ENCODE results near the gene WDR5.
A peak's percentile ranks its signal among the peaks of the same experiment; 100 is the strongest.

Gene WDR5

DNA sequence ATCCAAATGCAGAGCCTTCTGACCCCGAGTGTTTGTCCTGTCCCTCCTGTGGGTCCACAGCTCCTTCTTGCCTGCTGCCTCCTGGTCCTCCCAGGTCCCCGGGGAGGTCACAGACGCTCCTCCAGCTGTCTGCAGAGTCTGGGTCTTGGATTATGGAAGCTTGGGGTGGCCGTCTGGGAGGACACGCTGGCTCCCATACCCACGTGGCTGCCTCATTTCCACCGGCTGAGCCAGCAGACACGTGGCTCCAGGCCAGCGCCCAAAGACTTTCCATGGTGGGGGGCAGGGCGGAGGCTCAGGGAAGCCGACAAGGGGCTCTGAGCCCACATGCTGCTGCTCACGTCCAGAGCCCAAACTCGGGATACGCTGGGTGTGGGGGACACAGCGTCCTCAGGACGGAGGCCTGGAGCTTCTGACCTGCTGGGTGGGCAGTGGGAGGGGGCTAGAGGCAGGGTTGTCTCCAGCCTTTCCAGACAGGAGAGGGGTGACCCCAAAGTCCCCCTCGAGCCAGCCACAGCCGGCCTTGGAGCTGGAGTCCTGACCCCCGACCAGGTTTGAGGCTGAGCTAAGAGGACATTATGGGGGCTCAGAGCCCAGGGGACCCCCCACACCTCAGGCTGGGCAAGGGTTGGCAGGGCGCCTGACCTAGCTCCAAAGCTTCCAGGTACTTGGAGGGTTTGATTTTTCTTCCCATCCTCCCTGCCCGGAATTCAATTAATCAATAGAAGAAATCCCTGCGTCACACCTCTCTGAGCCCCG is 52.7 kb downstream of the WDR5 start:
- peak; percentile 57 for DNase-seq (ENCODE audit: low spot score)

DNA sequence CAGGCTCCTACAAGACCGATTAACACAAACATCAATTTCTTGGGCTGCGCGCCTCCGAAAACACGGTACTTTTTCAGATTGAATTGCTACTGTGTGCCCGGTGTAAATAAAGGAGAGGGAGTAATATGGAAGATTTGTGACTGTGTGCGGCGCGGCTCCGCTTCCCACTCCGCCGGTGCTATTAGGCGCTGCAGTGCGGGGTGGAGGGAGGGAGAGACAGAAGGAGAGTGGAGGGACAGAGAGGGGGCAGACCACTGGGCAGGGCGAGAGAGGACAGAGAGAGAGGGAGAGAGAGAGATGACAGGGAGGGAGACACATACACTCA is 53.2 kb downstream of the WDR5 start:
- DNase-seq (ENCODE audit: low spot score): no peak

DNA sequence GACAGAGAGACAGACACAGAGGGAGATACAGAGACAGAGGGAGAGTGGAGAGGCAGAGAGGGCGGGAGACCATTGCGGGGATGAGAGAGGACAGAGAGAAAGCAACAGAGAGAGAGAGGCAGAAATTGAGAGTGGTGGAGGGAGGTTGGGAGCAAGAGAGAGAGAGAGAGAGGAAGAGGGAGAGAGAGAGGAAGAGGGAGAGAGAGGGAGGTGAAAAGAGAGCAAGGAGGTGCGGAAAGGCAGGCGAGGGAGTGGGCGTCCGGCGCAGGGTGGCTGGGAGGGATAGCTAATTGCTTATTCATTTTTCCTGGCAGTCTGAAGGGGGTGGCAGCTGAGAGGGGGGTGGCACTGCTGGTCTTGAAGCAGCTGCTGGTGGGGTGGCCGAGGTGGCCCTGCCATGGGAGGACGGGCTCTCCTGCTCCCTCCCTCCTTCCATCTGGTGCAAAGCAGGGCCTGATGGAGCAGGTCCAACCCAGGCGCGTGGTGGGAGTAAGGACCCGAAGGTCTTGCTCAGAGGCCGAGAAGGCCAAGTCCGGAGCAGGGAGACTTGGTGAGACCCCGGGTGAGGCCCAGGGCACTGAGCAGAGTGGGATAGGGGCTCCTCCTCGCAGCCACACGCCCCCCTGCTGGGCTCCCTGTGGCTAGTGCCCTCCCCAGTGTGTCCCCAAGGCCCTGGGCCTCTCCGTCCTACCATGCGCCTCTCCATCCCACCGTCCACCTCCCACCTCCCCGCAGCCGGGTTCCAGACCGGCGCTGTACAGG is 53.8 kb downstream of the WDR5 start:
- no peak for DNase-seq (ENCODE audit: low spot score)

DNA sequence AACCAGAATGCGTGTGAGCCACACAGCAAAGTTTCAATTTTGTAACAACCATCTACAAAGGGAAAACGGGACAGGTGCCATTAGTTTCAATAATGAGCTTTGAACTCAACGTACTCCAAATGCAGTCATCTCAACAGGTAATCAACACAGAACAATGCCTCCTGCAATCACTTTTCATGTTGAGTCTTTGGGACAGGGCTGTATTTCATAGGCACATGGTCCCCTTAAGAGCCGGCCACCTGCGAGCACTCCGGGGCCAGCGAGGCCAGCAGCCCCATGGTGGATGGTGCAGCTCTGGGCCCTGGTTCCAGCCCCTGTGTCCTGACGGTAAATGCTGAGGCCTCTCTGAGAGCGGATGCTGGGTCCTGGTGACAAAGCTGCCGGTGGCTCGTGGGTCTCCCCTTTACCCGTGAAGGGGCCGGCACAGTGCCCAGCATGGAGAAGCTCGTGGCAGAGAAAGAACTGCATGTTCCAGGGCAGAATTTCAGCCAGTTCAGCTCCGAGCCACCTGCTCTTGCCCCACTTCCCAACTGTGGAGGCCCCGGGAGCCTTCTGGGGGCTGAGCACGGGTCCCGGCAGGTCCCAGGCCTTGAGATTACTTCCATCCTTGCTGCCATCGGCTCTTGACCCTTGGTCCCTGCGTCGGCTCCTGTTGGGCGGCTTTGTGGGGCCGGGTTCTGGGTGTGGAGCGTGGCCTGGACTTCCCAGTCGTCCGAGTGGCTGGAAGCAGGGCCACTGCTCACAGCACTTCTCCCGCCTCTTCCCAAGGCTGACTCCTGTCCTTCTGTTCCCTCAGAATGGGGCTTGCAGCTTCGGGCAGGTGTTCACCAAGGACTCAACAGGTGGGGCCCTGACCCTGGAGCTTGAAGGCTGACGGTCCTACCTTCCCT is 54.6 kb downstream of the WDR5 start:
- DNase-seq (ENCODE audit: low spot score): no peak

DNA sequence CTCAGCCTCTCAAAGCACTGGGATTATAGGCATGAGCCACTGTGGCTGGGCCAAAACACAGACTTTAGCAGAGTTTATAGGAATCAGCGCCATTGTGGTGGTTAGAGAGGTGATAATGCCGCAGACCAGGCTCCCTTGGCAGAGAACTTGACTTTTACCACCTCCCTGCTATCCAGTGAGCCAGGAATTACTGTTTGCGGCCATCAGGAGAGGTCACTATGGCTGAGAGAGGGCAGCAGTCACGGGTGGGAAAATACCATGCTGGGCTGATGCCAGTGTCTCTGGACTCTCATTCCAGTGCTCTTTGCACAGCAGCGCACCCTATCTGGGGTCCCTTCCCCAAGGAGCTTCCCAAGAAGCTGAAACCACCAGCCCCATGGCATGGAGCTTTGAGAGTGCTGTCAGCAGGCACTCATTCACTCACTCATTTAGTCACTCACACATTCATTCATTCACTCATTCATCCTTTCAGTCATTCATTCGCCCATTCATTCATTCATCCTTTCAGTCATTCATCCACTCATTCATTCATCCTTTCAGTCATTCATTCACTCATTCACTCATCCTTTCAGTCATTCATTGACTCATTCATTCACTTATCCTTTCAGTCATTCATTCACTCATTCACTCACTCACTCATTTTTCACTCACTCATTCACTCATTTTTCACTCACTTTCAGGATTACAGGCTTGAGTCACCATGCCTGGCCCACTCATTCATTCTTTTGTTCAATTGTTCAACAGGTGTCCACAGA is 55.8 kb downstream of the WDR5 start:
- DNase-seq (ENCODE audit: low spot score): no peak

DNA sequence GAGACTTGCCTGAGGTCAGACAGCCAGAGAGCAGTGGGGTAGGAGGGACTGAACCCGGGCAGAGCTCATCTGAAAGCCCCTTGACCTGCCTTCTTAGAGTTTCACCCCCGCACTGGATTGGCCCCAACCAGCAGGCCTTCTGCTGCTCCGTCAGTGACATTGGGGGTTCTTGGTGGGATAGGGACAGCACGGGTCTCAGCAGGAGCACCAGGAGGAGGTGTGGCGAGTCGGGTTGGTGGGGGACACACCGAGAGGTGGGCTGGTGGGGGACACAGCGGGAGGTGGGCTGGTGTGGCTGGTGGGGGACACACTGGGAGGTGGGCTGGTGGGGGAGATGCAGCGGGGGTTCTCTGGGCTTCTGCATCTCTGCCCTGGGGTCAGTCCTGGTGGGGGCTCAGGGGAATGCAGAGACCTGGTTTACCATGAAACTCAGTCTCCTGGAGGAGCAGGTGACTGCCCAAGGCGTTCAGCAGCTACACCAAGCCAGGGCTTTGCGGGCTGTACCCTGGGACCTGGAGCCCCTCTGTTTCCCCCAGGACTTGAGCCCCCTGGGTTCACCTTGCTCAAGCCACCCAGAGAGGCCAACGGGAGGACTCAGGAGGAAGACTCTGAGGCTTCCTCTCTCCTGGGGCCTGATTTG is 56.5 kb downstream of the WDR5 start:
- DNase-seq (ENCODE audit: low spot score): no peak

DNA sequence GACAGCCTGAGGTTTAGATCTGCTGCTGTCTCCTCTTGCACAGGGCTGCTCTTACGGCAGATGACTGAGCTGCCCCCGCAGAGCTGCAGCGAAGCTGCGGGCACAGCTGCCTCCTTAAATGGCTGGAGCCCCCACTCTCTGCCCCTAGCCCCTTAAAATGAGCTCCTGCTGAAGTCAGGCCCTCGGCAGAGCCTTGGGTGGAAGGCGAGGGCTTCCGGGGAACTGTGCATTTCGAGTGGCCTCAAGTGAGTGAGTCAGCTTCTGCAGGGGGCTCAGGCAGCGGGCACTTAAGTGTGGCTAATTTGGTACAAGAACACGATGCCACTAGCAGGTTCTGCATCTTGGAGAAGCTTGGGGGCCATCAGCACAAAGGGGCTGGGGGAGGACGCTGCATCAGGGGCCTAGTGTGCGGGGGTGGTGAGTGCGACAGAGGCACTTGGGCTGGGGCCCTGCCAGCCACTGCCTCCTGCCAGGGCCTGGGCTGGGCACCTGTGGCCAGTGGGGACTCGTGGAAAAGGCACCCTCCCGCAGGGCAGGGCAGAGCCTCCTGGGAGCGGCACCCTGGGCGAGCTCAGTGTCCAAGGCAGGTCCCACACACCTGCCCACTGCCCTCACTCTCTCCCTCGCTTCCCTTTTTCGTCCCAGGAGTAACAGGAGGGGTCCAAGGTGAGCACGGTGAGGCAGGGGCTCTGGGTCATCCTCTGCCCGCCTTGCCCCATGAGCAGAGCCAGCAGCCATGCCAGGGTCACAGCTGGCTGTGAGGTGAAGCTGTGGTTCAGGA is 57.3 kb downstream of the WDR5 start:
- DNase-seq (ENCODE audit: low spot score): no peak

DNA sequence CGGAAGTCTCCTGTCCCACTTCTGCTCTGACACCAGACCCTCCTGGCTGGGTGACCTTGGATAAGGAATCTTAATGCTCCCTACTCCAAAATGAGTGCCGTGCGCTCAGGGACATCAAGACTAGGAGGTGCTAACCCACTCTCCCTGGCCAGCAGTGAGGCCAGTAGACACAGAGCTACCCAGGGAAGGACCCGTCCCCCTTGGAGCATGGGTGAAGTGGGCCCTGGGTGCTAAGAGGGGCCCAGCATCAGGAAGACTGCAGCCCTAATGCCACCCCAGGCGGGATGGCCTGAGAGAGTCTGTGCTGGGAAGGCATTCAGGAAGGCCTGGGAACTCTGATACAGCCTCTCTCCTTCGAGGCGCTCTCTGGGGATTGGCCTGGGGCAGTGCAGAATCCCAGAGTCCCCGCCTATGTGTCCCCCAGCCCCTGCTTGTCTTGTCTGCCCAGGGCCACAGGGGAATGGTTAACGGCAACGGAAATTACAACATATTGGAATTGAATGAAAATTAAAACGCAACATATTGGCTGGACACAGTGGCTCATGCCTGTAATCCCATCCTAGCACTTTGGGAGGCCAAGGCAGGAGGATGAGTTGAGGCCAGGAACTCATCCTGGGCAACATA is 58.1 kb downstream of the WDR5 start:
- no peak for DNase-seq (ENCODE audit: low spot score)

DNA sequence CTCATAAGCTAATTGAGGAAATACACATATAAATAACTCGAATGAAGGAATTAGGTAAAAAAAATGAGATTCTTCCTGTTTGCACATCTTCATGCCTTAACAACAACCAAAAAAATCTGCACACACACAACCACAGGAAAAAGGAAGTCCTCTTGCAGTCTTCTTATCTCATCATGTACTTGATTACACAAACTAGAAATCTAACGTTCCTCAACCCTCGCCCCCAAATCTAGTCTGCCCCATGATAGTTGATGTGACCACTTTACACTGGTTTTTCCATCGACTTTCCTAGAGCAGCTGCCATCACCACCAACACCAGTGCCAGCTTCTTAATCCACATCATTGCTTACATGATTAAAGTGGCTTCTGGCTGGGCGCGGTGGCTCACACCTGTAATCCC is 59.7 kb downstream of the WDR5 start:
- DNase-seq (ENCODE audit: low spot score): no peak

DNA sequence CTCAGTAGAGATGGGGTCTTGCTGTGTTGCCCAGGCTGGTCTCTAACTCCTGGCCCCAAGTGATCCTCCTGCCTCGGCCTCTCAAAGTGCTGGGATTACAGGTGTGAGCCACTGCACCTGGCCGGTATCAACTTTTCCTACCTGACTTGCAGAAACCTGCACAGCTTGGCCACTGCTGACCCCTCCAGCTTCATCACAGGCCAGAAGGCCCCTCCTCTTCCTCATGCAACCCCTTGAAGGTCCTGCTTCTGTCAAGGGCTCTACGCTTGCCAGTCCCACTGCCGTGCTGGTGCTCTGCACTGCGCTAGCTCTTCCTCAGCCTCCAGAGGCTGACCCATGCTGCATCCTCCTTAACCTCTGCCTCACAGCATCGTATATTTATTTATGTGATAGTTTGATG is 61.0 kb downstream of the WDR5 start:
- no peak for DNase-seq (ENCODE audit: low spot score)

DNA sequence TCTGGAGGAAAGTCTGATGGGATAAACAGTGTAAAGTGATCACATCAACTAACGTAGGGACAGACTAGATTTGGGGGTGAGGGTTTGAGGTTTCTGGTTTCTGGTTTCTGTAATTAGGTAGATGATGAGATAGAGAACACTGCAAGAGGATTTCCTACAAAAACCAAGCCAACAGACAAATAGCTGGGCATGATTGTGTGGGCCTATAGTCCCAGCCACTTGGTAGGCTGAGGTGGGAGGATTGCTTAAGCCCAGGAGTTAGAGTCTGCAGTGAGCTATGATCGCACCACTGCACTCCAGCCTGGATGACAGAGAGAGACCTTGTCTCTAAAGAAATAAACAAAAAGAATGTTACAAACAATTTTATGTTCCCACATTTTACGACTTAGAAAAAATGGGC is 62.9 kb downstream of the WDR5 start:
- DNase-seq (ENCODE audit: low spot score): no peak

DNA sequence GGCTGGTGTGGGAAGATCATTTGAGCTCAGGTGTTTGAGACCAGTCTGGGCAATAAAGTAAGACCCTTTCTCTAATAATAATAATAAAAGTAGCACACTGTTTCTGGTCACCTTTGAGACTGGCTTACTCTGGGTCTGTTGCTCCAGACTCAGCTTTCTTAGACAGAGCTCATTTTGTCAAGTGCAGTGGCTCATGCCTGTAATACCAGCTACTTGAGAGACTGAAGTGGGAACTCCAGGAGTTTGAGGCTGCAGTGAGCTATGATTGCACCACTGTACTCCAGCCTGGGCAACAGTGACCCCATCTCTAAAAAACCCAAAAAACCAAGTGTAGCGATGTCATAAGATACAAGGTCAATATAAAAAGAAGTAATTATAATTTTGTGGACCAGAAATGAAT is 64.8 kb downstream of the WDR5 start:
- DNase-seq (ENCODE audit: low spot score): no peak

DNA sequence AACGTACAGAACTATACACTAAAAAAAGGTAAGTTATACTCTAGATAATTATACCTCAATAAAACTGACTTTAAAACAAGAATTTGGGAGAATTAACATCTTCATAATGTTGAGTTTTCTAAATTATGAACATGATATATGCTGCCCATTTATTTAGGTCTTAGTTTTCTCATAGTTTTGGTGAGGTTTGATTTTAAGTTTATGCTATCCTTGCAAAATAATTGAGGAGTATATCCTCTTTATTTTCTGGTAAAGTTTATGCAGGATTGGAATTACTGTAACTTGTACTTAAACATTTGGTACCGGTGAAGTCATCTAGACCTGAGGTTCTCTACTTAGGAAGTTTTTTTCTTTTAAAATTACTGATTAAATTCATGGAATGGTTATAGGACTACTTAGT is 67.3 kb downstream of the WDR5 start:
- DNase-seq (ENCODE audit: low spot score): no peak

DNA sequence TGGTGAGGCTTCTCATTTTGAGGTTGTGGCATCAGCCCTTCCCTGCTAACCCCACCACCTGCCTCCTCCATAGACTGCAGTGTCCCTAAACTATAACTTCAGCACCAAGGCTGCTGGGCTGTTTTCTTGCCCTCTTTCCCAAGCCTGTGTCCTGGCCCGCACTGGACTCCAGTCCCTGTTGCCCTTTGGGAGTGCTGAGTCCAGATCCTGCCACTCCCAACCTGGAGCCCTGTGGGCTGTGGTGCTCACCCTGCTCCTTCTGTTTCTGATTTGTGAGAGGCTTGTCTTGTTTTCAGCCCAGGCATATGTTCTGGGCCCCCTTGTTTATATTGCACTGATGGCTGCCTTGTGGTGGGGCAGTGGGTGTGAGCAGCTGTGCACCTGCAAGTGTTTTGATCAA is 68.2 kb downstream of the WDR5 start:
- DNase-seq (ENCODE audit: low spot score): no peak

DNA sequence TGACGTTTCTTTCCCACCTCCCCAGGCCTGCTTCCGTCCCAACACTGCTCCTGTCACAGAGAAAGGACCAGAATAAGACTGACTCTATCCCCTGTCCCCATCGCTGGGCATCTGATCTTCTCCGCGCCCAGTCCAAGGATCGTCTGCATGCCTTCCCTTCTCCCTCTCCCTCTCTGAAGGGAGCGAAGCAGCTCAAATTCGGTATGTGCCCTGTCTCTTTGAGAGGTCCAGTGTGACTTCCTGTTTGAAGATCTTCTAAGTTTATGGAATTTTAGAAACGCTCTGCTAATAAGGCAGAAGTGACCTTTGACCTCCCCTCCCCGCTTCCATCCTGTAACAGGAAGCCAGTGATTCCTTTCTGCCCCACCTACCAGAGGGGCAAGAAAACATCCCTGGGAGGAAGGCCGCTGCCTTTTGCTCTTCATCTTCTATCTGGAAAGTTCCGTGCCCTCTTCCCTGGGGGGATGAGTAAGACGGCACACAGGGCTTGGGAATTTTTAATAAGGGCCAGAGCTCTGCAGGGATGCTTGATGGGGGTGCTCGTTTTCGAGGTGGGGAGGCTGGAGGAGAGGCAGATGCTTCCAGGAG is 69.2 kb downstream of the WDR5 start:
- DNase-seq (ENCODE audit: low spot score): no peak

DNA sequence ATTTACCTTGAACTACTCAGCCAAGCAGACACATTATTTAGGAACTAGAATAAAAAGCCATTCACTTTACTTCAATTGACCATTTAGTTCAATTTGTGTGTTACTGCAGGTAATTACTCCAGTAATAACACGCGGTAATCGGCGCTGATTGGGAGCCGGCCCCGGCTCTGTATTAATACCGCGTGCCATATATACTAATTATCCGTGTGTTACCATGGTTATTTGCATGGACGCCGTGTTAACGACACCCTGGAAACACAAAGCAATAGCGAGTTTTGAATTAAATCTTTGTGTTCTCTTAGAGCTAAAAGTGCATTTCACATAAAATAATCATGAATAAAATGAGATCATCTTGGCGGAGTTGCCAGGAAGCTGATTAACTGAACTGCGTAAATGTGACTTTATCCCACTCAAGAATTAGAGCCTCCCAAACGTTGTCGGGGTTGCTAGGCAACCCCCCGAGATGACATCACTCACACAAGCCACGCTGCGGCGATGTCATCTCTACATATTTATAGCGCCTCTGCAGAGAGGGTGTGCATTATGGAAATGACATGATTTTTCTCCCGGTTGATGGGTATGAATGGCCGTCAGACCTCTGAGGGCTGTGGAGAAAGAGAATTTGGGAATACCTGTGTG is 69.9 kb downstream of the WDR5 start:
- DNase-seq (ENCODE audit: low spot score): no peak

DNA sequence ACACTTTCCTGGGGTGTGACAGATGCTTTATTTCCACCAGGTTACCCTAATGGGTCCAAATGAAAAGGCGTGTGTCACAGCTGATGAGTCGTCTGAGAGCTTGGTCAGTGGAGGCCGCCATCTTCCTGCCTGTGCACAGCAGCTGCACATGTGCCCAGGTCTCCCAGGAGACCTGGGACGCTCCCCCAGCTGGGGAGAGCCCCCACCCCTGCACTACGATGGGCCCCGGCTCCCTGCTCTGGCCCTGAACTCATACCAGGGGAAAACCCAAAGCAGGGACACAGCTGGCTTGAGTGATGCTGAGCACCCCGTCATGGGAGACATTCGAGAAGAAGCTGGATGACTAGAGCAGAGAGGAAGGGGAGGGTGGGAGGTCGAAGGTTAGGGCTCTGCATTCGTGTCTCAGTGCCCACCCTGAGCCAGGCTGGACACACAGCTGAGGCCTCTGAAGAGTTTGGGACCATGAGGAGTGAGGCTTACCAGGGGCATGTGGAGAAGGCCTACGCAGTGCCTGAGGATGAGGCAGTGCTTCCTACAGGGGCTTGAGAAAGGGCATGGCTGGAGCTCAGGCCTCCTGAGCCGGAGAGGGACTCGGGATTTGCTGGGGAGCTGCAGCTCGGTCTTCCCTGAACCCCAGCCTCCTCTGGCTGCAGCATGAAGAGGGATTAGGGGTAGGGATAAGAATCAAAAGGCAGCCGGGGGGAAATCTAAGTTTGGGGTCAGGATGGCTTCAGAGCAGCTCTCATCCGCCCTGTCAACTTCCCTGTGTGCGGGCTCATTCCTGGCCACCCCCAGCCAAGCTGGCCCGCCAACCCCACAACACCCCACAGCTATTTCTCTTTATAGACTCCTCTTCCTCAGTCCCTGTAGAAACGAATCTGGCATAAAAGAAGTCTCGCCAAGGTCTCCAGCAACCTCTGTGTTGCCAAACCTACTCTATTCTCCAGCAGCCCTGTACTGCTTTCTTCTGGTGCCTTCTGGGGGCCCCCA is 70.7 kb downstream of the WDR5 start:
- no peak for DNase-seq (ENCODE audit: low spot score)

DNA sequence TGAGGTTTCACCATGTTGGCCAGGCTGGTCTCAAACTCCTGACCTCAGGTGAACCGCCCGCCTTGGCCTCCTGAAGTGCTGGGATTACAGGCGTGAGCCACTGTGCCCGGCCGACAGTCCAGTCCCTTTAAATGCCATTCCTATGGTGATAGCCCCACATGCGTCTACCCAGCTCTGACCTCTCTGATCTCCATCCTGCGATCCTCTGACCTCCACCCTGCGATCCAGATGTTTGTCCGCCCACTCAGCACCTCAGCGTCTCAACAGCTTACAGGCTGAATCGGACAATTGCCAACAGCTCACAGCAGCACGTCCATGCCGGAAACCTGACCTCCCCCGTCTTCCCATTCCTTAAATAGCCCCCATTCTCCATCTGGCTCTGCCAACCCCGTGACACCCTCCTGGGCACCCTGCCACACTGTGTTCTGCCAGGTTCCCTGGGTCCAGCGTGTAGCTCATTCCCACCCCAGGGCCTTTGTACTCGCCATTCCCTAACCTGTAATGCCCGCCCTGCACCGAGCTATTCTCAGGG is 72.5 kb downstream of the WDR5 start:
- DNase-seq (ENCODE audit: low spot score): no peak

Data from AG08396 (cell line).